Measurements from ENCODE around the gene FCHSD2. TPM values are rescaled to one million over a fixed set of nuclear protein-coding genes. Genes with fewer than 3 reads are reported as not detected.
A peak's percentile ranks its signal among the peaks of the same experiment; 100 is the strongest.
"Not testable (repeated sequence)": the region's sequence is repeated elsewhere in the genome, so short reads cannot be mapped to it uniquely, and the experiment has no call there.

FCHSD2 gene
- total RNA-seq, 2 experiments from 2014 or later: 40.8 to 41.7 TPM

DNA sequence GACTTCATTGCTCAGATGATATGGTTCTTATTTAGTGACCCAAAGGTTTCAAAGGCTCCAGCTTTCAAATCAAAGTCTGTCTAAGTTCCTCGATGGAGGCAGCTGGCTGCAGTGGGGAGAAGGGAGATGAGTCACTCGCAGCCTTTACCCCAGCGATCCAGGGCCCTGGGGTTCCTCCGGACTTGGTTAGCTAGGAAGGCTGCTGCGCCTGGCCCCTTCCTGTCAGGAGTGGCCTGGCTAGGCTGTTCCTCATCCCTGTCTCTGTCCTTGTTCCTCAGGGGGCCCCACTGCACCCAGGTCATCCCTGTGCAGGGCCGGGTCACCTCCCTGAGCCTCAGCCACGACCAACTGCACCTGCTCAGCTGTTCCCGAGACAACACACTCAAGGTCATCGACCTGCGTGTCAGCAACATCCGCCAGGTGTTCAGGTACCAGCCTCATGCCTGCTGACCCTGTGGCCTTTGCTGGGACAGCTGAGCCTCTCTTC lies 314.0 kb downstream of the FCHSD2 start:
- Mint-ChIP-seq H3K4me3 (no peak overlapping the region), H3K27me3 (no peaks in the 10 kb centered on the region), H3K9me3 (no peaks in the 10 kb centered on the region), H3K27ac (peak overlapping the region; percentile 76), H3K36me3 (ENCODE audit: low read depth) (peaks cover 65% of the 10 kb centered on the region), H3K4me1 (peaks cover 24% of the 10 kb centered on the region)
- ChIA-PET POLR2A (interaction anchor here (0.6 to 7.4 kb wide), 5 partner anchors 13 to 349 kb away, joined by 3 to 58 read pairs (median 3); partner anchors contain the start of gene ATG16L2), CTCF (interaction anchor here (1.2 to 2.5 kb wide), 5 partner anchors 13 to 409 kb away, joined by 3 to 15 read pairs (median 6); no protein-coding TSS in a partner anchor)
- no peak for DNase-seq

DNA sequence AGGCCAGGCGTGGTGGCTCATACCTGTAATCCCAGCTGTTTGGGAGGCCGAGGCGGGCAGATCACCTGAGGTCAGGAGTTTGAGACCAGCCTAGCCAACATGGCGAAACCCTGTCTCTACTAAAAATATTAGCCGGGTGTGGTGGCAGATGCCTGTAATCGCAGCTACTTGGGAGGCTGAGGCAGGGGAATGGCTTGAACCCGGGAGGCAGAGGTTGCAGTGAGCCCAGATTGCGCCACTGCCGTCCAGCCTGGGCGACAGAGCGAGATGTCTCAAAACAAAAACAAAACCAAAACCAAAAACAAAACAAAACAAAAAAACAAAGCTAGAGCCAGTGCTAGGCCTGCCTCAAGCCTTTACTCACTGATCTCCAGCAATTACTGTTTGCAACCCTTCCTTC lies 314.5 kb downstream of the FCHSD2 start:
- peaks cover 24% of the 10 kb centered on the region for H3K4me1 Mint-ChIP-seq
- H3K36me3 Mint-ChIP-seq (ENCODE audit: low read depth): peaks cover 66% of the 10 kb centered on the region
- CTCF ChIA-PET: interaction anchor here (1.2 to 2.5 kb wide), 6 partner anchors 12 to 409 kb away, joined by 3 to 15 read pairs (median 6); no protein-coding TSS in a partner anchor
- H3K27ac Mint-ChIP-seq: peak overlapping the region; percentile 76
- H3K9me3 Mint-ChIP-seq, H3K27me3 Mint-ChIP-seq, DNase-seq, H3K4me3 Mint-ChIP-seq: not testable (repeated sequence)
- POLR2A ChIA-PET: interaction anchor here (0.6 to 7.4 kb wide), 5 partner anchors 13 to 349 kb away, joined by 3 to 58 read pairs (median 3); partner anchors contain the start of gene ATG16L2

DNA sequence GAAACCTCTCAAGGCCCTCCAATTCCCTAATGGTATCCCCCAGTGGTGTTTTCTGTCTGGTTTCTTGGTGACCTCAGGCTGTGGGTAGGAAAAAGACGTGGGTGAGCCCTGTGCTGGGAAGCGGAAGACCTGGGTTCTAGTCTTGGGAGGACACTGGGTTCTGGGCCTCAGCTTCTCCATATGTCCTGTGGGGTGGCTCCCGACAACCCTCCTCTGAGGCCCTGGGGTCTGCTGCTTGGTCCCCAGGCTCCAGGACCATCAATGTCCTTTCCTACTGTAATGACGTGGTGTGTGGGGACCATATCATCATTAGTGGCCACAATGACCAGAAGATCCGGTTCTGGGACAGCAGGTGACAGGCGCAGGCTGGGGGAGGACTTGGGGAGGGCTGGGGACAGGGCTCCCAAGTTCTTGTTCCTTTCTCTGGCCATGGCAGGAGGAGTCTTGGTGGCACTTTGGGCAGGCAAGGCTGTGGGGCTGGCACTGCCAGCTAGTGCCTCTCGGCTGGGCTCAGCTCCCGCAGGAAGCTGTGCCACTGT lies 315.1 kb downstream of the FCHSD2 start:
- peaks cover 24% of the 10 kb centered on the region for H3K4me1 Mint-ChIP-seq
- ChIA-PET POLR2A (interaction anchor here (1.4 to 7.4 kb wide), 2 partner anchors 12 to 350 kb away, joined by 5 to 58 read pairs; partner anchors contain the start of gene ATG16L2), CTCF (interaction anchor here (1.2 to 2.5 kb wide), 6 partner anchors 11 to 410 kb away, joined by 3 to 15 read pairs (median 6); no protein-coding TSS in a partner anchor)
- H3K9me3 Mint-ChIP-seq: no peaks in the 10 kb centered on the region
- no peak overlapping the region for H3K4me3 Mint-ChIP-seq
- DNase-seq: no peak
- no peaks in the 10 kb centered on the region for H3K27me3 Mint-ChIP-seq
- peaks cover 65% of the 10 kb centered on the region for H3K36me3 Mint-ChIP-seq (ENCODE audit: low read depth)
- H3K27ac Mint-ChIP-seq: peak overlapping the region; percentile 76

DNA sequence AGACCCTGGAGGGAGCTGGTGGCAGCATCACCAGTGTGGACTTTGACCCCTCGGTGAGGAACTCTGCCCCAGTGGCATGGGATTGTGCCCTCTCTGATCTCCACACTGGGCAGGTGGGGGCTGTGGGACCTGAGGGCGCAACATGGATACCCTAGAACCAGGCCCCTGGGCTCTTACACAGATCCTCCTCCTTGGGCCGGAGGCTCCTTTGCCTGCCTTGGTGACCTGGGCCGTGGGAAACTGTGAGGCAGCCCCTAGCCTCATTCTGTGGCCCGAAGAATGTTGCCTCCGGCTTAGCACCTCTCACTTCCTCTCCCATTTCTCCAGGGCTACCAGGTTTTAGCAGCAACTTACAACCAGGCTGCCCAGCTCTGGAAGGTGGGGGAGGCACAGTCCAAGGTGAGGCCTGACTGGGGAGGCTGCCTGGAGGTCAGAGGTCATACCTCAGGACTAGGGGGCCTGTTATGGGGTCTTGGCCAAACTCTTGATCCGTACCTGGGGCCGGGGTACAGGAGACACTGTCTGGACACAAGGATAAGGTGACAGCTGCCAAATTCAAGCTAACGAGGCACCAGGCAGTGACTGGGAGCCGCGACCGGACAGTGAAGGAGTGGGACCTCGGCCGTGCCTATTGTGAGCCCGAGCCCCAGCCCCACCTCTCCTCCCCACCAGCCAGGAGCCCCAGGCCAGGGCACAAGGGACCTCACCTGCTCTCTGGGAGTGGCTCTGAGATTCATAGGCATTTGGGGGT lies 315.8 kb downstream of the FCHSD2 start:
- Mint-ChIP-seq H3K4me3 (no peak overlapping the region), H3K27me3 (no peaks in the 10 kb centered on the region), H3K4me1 (peaks cover 26% of the 10 kb centered on the region), H3K9me3 (no peaks in the 10 kb centered on the region), H3K36me3 (ENCODE audit: low read depth) (peaks cover 60% of the 10 kb centered on the region), H3K27ac (no peak overlapping the region)
- POLR2A ChIA-PET: interaction anchor here (7.4 kb wide), 1 partner anchor 12 kb away, joined by 58 read pairs; the partner anchor contains the start of gene ATG16L2
- CTCF ChIA-PET: interaction anchor here (2.2 kb wide), 1 partner anchor 316 kb away, joined by 5 read pairs; no protein-coding TSS in a partner anchor
- DNase-seq: no peak

DNA sequence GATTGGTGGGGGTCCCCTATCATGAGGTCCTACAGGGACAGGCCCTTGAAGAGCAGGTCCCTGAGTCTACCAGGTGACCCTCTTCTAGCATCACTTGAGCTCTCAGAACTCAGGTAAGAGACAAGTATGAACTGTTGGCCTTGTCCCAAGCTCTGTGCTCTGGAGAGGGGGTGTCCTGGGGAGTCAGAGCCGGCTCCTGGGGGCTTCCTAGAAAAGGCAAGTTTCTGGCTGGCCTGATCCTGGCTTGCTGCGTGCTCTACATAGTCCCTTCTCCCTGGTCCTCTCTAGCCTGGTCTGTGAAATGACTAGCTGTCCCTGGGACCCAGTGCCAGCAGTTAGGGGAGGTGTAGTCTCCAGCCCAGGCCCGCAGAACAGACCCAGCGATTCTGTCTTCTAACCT lies 316.5 kb downstream of the FCHSD2 start:
- Mint-ChIP-seq H3K9me3 (no peaks in the 10 kb centered on the region), H3K36me3 (ENCODE audit: low read depth) (peaks cover 61% of the 10 kb centered on the region), H3K4me1 (peaks cover 31% of the 10 kb centered on the region), H3K4me3 (no peak overlapping the region), H3K27ac (no peak overlapping the region), H3K27me3 (no peaks in the 10 kb centered on the region)
- POLR2A ChIA-PET: interaction anchor here (7.4 kb wide), 1 partner anchor 11 kb away, joined by 58 read pairs; the partner anchor contains the start of gene ATG16L2
- CTCF ChIA-PET: interaction anchor here (2.2 kb wide), 1 partner anchor 317 kb away, joined by 5 read pairs; no protein-coding TSS in a partner anchor
- no peak for DNase-seq

DNA sequence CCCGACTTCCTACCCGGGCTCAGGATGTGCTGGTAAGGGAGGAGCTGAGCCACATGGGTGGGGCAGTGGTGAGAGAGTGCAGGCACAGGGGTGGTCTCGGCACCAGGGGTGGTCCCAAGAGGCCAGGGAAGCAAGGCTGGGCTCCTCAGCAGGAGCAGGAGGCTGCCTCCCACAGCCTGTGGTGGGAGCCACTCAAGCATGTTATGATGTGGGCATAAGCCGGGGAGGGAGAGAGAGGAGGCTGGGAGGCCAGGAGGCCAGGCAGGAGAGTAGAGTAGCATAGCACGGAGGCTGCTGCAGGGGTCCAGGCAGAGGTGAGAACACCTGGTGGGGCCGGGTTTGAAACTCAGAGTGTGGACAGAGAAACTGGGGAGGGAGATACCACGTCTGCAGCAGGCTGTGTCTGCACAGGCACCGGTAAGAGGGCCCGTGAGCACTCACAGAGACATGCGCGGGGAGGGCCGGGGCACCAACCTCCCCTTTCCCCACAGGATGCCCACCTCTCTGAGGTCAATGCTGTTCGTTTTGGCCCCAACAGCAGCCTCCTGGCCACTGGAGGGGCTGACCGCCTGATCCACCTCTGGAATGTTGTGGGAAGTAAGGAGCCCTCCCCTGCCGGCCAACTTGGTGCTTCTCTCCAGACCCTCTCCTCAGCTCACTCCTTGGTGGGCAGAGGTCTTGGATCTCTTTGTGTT lies 317.2 kb downstream of the FCHSD2 start:
- H3K4me3 Mint-ChIP-seq: no peak overlapping the region
- no peaks in the 10 kb centered on the region for H3K27me3 Mint-ChIP-seq
- DNase-seq: no peak
- ChIA-PET POLR2A (interaction anchor here (7.4 kb wide), 1 partner anchor 10 kb away, joined by 58 read pairs; the partner anchor contains the start of gene ATG16L2), CTCF (no interaction called here)
- H3K4me1 Mint-ChIP-seq: peaks cover 36% of the 10 kb centered on the region
- H3K36me3 Mint-ChIP-seq (ENCODE audit: low read depth): peaks cover 63% of the 10 kb centered on the region
- no peaks in the 10 kb centered on the region for H3K9me3 Mint-ChIP-seq
- no peak overlapping the region for H3K27ac Mint-ChIP-seq

DNA sequence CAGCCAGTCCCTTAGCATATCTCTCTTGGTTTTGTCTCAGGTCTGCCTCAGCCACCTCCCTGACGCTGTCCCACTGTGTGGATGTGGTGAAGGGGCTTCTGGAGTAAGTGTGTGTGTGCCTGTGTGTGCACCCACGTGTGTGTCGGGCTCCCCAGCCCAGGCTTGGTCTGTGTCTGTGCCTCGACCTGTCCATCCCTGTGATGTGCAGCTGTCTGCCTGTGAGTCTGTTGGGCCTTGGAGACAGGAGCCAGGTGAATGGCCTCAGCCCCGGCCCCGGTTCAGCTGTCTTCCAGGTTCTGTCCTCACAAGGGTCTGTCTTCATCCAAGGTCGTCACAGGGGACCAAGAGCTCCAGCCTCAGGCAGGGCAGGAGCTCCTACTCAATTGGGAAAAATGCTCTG lies 318.1 kb downstream of the FCHSD2 start:
- POLR2A ChIA-PET: interaction anchor here (7.4 kb wide), 1 partner anchor 9 kb away, joined by 58 read pairs; the partner anchor contains the start of gene ATG16L2
- Mint-ChIP-seq H3K4me1 (peaks cover 40% of the 10 kb centered on the region), H3K4me3 (no peak overlapping the region), H3K27ac (no peak overlapping the region), H3K9me3 (no peaks in the 10 kb centered on the region), H3K36me3 (ENCODE audit: low read depth) (peaks cover 62% of the 10 kb centered on the region), H3K27me3 (no peaks in the 10 kb centered on the region)
- CTCF ChIA-PET: no interaction called here
- DNase-seq: no peak

DNA sequence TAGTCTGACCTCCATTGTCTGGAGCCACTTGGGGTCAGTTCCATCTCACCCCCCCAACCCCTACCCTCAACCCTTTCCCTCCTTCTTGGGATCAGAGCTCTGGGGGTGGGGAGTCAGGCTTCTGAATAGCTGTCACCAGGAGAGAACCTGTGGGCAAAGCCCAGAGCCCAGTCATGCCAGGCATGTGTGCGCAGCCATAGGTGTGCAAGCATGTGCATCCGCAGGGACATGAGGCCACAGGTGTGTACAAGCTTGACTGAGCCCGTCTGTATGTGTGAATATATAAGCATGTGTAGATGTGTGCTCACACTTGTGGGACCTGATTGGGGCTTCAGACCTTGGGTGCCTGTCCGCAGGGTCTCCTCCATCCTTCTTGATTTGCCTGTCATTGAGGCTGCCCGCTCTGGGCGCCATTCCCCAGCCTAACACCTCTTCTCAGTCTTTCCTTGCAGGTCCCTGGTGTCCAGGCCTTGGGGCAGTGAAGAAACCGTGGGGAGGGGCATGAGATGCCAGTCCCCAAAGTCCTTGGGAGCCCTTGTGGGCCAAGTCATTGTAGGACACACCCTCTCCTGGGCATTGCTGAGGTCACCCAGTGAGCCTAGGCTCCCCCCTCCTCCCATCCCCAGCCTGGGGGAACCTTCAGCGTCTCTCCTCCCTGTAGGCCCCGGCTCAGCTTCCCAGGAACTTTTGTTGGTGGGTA lies 318.9 kb downstream of the FCHSD2 start:
- ChIA-PET POLR2A (interaction anchor here (1.2 kb wide), 1 partner anchor 10 kb away, joined by 3 read pairs; no protein-coding TSS in a partner anchor), CTCF (interaction anchor here (0.9 to 2.3 kb wide), 3 partner anchors 11 to 98 kb away, joined by 3 to 8 read pairs (median 3); partner anchors contain the start of gene STARD10)
- Mint-ChIP-seq H3K27ac (no peak overlapping the region), H3K27me3 (no peaks in the 10 kb centered on the region), H3K9me3 (no peaks in the 10 kb centered on the region), H3K36me3 (ENCODE audit: low read depth) (peaks cover 66% of the 10 kb centered on the region), H3K4me3 (no peak overlapping the region), H3K4me1 (peaks cover 41% of the 10 kb centered on the region)
- no peak for DNase-seq

DNA sequence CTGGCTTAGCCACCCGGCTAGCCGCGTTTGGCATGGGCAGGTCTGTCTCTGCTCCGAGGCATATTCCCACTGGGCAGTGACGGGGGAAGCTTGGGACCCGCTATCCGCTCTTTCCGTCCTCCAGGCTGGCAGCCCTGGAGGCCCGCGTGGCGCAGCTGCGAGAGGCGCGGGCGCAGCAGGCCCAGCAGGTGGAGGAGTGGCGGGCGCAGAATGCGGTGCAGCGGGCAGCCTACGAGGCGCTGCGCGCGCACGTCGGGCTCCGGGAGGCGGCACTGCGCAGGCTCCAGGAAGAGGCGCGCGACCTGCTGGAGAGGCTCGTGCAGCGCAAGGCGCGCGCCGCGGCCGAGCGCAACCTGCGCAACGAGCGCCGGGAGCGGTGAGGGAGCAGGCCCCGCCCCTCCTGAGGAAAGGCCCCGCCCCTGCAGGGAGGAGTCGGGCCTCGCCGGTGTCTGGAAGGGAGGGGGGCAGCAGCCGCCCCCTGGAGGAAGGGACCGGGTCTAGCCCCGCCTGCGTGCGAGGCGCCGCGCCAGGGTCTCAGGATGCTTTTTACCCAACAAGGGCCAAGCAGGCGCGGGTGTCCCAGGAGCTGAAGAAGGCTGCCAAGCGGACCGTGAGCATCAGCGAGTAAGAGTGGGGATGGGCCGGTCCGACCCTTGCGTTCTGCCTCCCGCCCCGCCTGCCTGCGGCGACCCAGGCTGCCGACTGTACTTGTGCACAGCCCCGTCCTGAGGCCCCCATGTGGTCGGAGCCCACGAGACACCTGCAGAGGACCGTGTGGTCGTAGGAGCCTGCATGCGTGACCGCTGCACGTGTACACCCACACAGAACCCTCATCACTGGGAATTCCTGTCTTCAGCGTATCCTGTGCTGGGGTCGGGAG lies 320.0 kb downstream of the FCHSD2 start:
- Mint-ChIP-seq H3K36me3 (ENCODE audit: low read depth) (peaks cover 69% of the 10 kb centered on the region), H3K4me3 (no peak overlapping the region), H3K27me3 (no peaks in the 10 kb centered on the region), H3K27ac (no peak overlapping the region), H3K4me1 (peaks cover 40% of the 10 kb centered on the region), H3K9me3 (no peaks in the 10 kb centered on the region)
- POLR2A ChIA-PET: interaction anchor here (1.0 to 1.4 kb wide), 3 partner anchors 9 to 11 kb away, joined by 3 to 6 read pairs (median 3); no protein-coding TSS in a partner anchor
- DNase-seq: peak; percentile 90
- CTCF ChIA-PET: interaction anchor here (0.9 to 2.3 kb wide), 3 partner anchors 12 to 97 kb away, joined by 3 to 8 read pairs (median 3); partner anchors contain the start of gene STARD10

DNA sequence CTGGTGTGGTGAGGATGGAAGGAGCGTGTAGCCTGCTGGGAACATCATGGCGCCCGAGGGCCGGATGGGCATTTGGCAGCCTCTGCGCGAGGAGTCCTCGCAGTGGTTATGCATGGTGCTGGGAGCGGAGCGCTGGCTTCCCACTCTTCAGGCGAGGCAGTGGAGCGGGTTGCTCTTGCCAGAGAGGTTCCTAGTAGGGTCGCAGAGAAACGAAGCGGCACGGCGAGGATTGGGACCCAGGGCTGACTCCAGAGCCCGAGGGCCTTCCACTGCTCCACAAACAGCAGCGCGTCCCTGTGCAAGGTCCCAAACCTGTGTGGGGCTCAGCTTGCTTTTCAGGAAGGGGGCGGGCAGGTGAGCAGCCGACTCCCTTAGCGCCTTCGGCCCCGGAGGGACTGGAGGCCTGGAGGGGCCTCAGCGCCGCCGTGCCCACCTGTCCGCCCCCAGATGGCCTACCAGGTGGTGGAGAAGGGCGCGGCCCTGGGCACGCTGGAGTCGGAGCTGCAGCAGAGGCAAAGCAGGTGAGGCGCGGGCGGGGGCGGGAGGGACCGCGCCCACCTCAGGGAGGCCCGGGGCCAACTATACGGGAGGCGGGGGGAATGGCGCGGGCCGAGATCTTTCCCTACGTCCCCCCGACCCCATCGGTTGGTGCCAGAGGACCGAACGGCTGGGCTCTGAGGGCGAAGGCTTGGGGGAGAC lies 320.7 kb downstream of the FCHSD2 start:
- peaks cover 41% of the 10 kb centered on the region for H3K4me1 Mint-ChIP-seq
- no peak overlapping the region for H3K4me3 Mint-ChIP-seq
- H3K9me3 Mint-ChIP-seq: no peaks in the 10 kb centered on the region
- ChIA-PET POLR2A (interaction anchor here (0.6 to 1.4 kb wide), 3 partner anchors 8 to 99 kb away, joined by 3 to 6 read pairs (median 3); no protein-coding TSS in a partner anchor), CTCF (interaction anchor here (2.3 kb wide), 1 partner anchor 96 kb away, joined by 8 read pairs; no protein-coding TSS in a partner anchor)
- DNase-seq: no peak
- peaks cover 66% of the 10 kb centered on the region for H3K36me3 Mint-ChIP-seq (ENCODE audit: low read depth)
- H3K27ac Mint-ChIP-seq: no peak overlapping the region
- no peaks in the 10 kb centered on the region for H3K27me3 Mint-ChIP-seq
